NB4 (cell line): ENCODE measurements around the gene SYNJ1.

Experiments
- DNase-seq: peaks from one replicate; pipeline ENCODE4 v3.0.0; 2010; ENCODE audit warnings: low read depth
- H3K4me3 ChIP-seq: one replicate; pipeline ENCODE4 v1.5.1; 2011; ENCODE audit warnings: mild to moderate bottlenecking, low read depth, low read length, moderate library complexity
- CTCF ChIP-seq: IDR thresholded peaks from one replicate; pipeline ENCODE4 v1.5.1; 2012; ENCODE audit warnings: low read depth, low read length
- MAX ChIP-seq: IDR thresholded peaks from 2 replicates; pipeline ENCODE4 v1.6.1; 2011; ENCODE audit warnings: low read depth, low read length
- MYC ChIP-seq: IDR thresholded peaks from 2 replicates; pipeline ENCODE4 v1.6.1; 2011; ENCODE audit warnings: low read depth, low read length
- POLR2A ChIP-seq: IDR thresholded peaks from 2 replicates; pipeline ENCODE4 v1.6.1; 2011; ENCODE audit warnings: mild to moderate bottlenecking; ENCODE audit not compliant: insufficient read length; ENCODE audit errors: extremely low read depth

The SYNJ1 gene

GRCh38 chr21:32716486-32716885, 11.3 kb downstream of the SYNJ1 start:
- TF ChIP-seq MAX, result no peak
- no peak for TF ChIP-seq CTCF
- no peak for TF ChIP-seq POLR2A
- no peak for TF ChIP-seq MYC
- H3K4me3 ChIP-seq, result no peak overlapping the region
- no peak for DNase-seq

- TF ChIP-seq CTCF, result no peak
- no peak for TF ChIP-seq MYC
- TF ChIP-seq POLR2A, result no peak
- TF ChIP-seq MAX, result no peak
- no peak overlapping the region for H3K4me3 ChIP-seq
- no peak for DNase-seq
Measured at GRCh38 chr21:32713726-32714125, 14.1 kb downstream of the SYNJ1 start.

- no peak for TF ChIP-seq MYC
- TF ChIP-seq MAX, result no peak
- no peak for TF ChIP-seq CTCF
- TF ChIP-seq POLR2A, result no peak
- no peak overlapping the region for H3K4me3 ChIP-seq
- no peak for DNase-seq
Measured at GRCh38 chr21:32712641-32713040, 15.2 kb downstream of the SYNJ1 start.

GRCh38 chr21:32712043-32712442, 15.8 kb downstream of the SYNJ1 start:
- H3K4me3 ChIP-seq, result no peak overlapping the region
- DNase-seq, result peak; percentile 9
- TF ChIP-seq POLR2A (no peak), MAX (no peak), CTCF (no peak), MYC (no peak)

- no peak for TF ChIP-seq POLR2A
- TF ChIP-seq MYC, result no peak
- no peak for TF ChIP-seq MAX
- no peak for TF ChIP-seq CTCF
- no peak overlapping the region for H3K4me3 ChIP-seq
- DNase-seq, result no peak
Measured at GRCh38 chr21:32710987-32711386, 16.8 kb downstream of the SYNJ1 start.
